Thyroid gland (tissue), 4 donors: Measurements from ENCODE around the gene WASL. TPM values are rescaled to one million over a fixed set of nuclear protein-coding genes. Genes with fewer than 3 reads are reported as not detected.

Source experiments
- DNase-seq, 2 donors: peaks; one replicate each; pipeline ENCODE4 v3.0.0-alpha.2; 2019
- H3K27ac ChIP-seq, 3 donors: fragments of 200-600 bp; sonication (generic); 1 replicate in 2 of 3; 2 replicates in 1 of 3; pipeline ENCODE4 v1.5.1; 2016 to 2019; ENCODE audit warnings: mild to moderate bottlenecking in 1 of 3, moderate library complexity in 1 of 3
- H3K27me3 ChIP-seq: fragments of 200-600 bp; sonication (generic); one replicate; pipeline ENCODE4 v1.5.1; 2019
- H3K36me3 ChIP-seq, 2 donors: fragments of 200-600 bp; sonication (generic); one replicate each; pipeline ENCODE4 v1.5.1; 2016 to 2019
- H3K4me1 ChIP-seq, 2 donors: fragments of 200-600 bp; sonication (generic); one replicate each; pipeline ENCODE4 v1.5.1; 2017 to 2019
- H3K4me3 ChIP-seq, 3 donors: fragments of 200-600 bp; sonication (generic); replicated peaks in 1 of 3; 1 replicate in 2 of 3; 2 replicates in 1 of 3; pipeline ENCODE4 v1.5.1; 2016; ENCODE audit warnings: mild to moderate bottlenecking in 1 of 3
- H3K9me3 ChIP-seq: fragments of 200-600 bp; sonication (generic); one replicate; pipeline ENCODE4 v1.5.1; 2017
- POLR2A ChIP-seq, 2 donors: fragments of 450-650 bp; IDR thresholded peaks; one replicate each; pipeline ENCODE4 v1.6.1; 2017; ENCODE audit warnings: antibody characterized with exemption in 2 of 2, mild to moderate bottlenecking in 2 of 2, moderate library complexity in 1 of 2
- WGBS, 2 donors: methylation state at CpG; one replicate each; pipeline ENCODE4 v1.1.5; 2017; 5-methylcytosine and 5-hydroxymethylcytosine counted together
- intact Hi-C: fragments of 100-400 bp; cut with DNase I; formaldehyde crosslinking; loops from one replicate; pipeline ENCODE4 v1.15.1; 2023
- total RNA-seq, 4 donors: library from RNA; depleted of rRNA; stranded (reverse); fragments of >200 nt; gene quantifications; one replicate each; pipeline ENCODE4 v1.2.3, GENCODE V29; 2016
- TF ChIP-seq, protein P1 (sequence below), 6 experiments: fragments of 200-600 bp in 3 of 6; fragments of 450-650 bp in 3 of 6; sonication (generic) in 3 of 6; IDR thresholded peaks; one replicate each; pipeline ENCODE4 v1.5.1; 2016 to 2019; ENCODE audit warnings: antibody characterized with exemption in 6 of 6, mild to moderate bottlenecking in 2 of 6, inconsistent platforms in 1 of 6, moderate library complexity in 1 of 6

WASL gene
- total RNA-seq, 4 donors from 2014 or later = 48.1 to 61.6 (median 55.4) TPM

- H3K9me3 ChIP-seq = no peaks in the 10 kb centered on the region
- H3K27ac ChIP-seq = no peak overlapping the region
- no peaks in the 10 kb centered on the region for H3K4me1 ChIP-seq
- no peak for DNase-seq
- TF ChIP-seq, protein P1, sequence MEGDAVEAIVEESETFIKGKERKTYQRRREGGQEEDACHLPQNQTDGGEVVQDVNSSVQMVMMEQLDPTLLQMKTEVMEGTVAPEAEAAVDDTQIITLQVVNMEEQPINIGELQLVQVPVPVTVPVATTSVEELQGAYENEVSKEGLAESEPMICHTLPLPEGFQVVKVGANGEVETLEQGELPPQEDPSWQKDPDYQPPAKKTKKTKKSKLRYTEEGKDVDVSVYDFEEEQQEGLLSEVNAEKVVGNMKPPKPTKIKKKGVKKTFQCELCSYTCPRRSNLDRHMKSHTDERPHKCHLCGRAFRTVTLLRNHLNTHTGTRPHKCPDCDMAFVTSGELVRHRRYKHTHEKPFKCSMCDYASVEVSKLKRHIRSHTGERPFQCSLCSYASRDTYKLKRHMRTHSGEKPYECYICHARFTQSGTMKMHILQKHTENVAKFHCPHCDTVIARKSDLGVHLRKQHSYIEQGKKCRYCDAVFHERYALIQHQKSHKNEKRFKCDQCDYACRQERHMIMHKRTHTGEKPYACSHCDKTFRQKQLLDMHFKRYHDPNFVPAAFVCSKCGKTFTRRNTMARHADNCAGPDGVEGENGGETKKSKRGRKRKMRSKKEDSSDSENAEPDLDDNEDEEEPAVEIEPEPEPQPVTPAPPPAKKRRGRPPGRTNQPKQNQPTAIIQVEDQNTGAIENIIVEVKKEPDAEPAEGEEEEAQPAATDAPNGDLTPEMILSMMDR (IDR thresholded peaks at IDR 0.05) = no peak
- TF ChIP-seq POLR2A (IDR thresholded peaks at IDR 0.05) = no peak
- 77 to 100% methylated on average over 1 of the region's 1 CpG for WGBS, 2 donors
- intact Hi-C loops = no loop called here
- H3K36me3 ChIP-seq = no peaks in the 10 kb centered on the region
- H3K27me3 ChIP-seq = no peaks in the 10 kb centered on the region
- H3K4me3 ChIP-seq = no peak overlapping the region
Measured at GRCh38 chr7:123665896-123666295, 82.9 kb downstream of the WASL start.

DNA sequence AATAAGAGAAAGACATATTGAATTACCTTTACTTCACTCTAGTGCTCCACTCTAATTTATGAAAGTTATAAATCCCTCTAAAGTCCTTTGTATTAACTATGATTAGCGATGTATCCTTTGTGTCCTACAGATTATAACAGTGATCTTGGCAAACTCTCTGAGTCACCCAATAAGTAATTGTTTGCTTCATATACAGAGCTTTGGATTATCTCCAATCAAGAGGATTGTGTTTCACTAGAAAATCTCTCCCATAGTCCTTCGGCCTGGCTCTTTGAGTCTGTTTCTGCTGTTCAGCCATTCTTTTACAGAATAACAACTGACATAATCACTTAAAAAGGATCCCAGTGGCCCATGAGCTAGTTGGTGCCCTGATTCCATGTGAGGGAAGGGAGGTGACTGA, 83.6 kb downstream of the WASL start:
- TF ChIP-seq POLR2A (IDR thresholded peaks at IDR 0.05) = no peak
- TF ChIP-seq, protein P1 (IDR thresholded peaks at IDR 0.05) = no peak
- Histone ChIP-seq H3K27ac (no peak overlapping the region), H3K36me3 (no peaks in the 10 kb centered on the region), H3K27me3 (no peaks in the 10 kb centered on the region), H3K9me3 (no peaks in the 10 kb centered on the region), H3K4me3 (no peak overlapping the region), H3K4me1 (no peaks in the 10 kb centered on the region)
- 78 to 89% methylated on average over 2 of the region's 2 CpGs for WGBS, 2 donors
- DNase-seq = no peak
- intact Hi-C loops = no loop called here

DNA sequence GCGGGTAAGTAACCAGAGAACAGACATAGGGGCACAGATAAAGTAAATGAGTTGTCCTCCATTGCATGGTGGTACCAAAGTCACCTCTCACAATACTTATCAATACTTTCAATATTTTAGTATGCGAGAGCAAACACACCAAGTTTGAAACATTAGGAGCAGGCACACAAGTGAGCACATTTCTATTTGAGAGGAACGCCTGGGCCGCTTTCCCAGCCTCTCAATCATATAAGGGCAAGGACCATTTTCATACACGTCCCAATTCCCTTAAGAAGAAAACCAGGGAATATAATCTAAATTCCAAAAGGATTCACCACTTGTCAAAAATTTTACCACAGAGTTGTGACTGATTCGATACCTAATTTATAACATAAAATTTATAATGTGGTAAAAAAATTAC, 85.6 kb downstream of the WASL start:
- TF ChIP-seq, protein P1 (IDR thresholded peaks at IDR 0.05) = no peak
- TF ChIP-seq POLR2A (IDR thresholded peaks at IDR 0.05) = no peak
- no peak overlapping the region for H3K4me3 ChIP-seq
- intact Hi-C loops = no loop called here
- 93 to 95% methylated on average over 6 of the region's 6 CpGs for WGBS, 2 donors
- H3K36me3 ChIP-seq = no peaks in the 10 kb centered on the region
- H3K27me3 ChIP-seq = no peaks in the 10 kb centered on the region
- H3K4me1 ChIP-seq = no peaks in the 10 kb centered on the region
- H3K27ac ChIP-seq = no peak overlapping the region
- H3K9me3 ChIP-seq = no peaks in the 10 kb centered on the region
- no peak for DNase-seq

GRCh38 chr7:123662755-123663154, 86.0 kb downstream of the WASL start:
- no peak for DNase-seq
- Histone ChIP-seq H3K9me3 (no peaks in the 10 kb centered on the region), H3K4me1 (no peaks in the 10 kb centered on the region), H3K27ac (no peak overlapping the region), H3K36me3 (no peaks in the 10 kb centered on the region), H3K27me3 (no peaks in the 10 kb centered on the region), H3K4me3 (no peak overlapping the region)
- intact Hi-C loops = no loop called here
- no peak for TF ChIP-seq POLR2A (IDR thresholded peaks at IDR 0.05)
- TF ChIP-seq, protein P1 (IDR thresholded peaks at IDR 0.05) = no peak
- 50 to 58% methylated on average over 3 of the region's 3 CpGs for WGBS, 2 donors

- TF ChIP-seq, protein P1 (IDR thresholded peaks at IDR 0.05) = no peak
- no peak for TF ChIP-seq POLR2A (IDR thresholded peaks at IDR 0.05)
- intact Hi-C loops = no loop called here
- Histone ChIP-seq H3K4me1 (no peaks in the 10 kb centered on the region), H3K4me3 (no peak overlapping the region), H3K27ac (no peak overlapping the region), H3K27me3 (no peaks in the 10 kb centered on the region), H3K9me3 (no peaks in the 10 kb centered on the region), H3K36me3 (no peaks in the 10 kb centered on the region)
- 88 to 90% methylated on average over 11 to 15 of the region's 15 CpGs for WGBS, 2 donors
- DNase-seq = no peak
Measured at GRCh38 chr7:123662293-123662692, 86.5 kb downstream of the WASL start.
